HG03108 (cell line): ENCODE data around the gene YARS1.
"Not testable (repeated sequence)": the region's sequence is repeated elsewhere in the genome, so short reads cannot be mapped to it uniquely, and the experiment has no call there.

Source experiments
- ATAC-seq: cut with Tn5 transposase; IDR thresholded peaks from one replicate; pipeline ENCODE4 v1.9.1; 2021; ENCODE audit warnings: moderate library complexity; ENCODE audit not compliant: unreplicated experiment

YARS1 gene

DNA sequence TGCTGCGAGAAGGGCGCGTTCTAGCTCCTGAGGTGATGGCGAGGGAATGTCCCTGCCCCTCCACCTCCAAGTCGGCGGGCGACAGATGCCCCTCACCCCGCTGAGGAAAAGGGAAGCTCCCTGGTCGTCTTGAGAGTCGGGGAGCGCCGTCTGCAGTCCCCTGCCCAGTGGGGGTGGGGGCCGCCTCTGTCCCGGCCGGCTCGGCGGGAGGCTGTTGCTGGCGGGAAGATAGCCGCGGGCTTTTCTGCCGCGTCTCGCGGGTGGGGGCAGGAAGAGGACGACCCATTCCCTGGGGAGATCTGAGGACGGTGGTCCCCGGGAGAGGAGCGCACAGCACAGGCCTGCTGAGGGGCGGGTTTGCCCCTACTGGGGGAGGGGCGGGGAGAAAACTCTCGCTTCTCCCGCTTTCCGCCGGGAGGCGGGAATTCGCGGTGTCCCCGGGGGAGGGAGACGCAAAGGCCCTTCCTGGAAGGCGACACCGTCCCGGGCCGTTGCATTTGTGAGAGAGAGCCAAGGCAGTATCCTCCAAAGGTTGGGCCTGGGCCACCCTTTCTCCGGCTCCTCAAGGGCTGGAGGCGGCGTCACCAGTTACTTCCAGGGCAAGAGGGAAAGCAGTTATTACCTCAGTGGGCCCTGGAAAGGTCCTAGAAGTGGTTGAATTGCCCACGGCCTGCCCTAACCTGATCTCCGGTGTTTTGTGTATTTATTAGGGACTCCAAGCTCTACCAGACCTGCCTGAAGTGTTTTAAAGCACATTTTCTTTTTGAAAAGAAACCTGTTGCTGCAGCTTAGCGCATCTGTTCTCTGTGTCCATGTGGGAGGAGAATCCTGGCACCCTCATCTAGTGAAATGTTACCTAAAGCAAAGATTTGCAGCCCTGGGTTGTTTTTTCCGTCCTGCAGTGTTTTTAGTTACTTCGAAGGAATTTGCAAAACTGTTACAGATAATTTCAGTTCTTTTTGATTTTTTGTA lies 943 bp upstream of the YARS1 start:
- peak; percentile 5 for ATAC-seq

DNA sequence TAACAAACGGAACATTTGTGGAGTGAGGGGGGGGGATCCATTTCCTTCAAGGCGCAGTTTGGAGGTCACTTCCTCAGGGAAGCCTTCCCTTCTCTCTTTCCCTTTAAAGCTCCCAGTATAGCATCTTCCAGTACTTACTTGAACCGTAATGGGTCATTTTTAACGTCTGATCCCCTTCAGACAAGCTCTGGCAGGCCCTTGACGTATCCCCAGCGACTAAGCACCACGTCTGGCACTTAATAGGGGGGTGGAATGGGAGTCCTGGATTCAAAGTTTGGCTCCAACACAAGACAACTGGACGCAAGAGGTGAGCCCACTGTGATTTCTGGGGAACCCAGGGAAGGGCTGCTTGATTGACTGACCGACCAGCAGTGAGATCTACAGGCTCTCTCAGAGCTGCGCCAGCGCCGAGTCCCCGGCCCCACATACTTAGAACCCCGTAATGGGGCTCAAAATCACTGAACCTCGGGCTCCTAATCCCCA lies 441 bp downstream of the YARS1 start:
- ATAC-seq = no peak

- no peak for ATAC-seq
These were observed 3.0 kb downstream of the YARS1 start for GRCh38 chr1:32813941-32814739.

- ATAC-seq = no peak
These were observed 5.2 kb downstream of the YARS1 start for GRCh38 chr1:32811917-32812316.

DNA sequence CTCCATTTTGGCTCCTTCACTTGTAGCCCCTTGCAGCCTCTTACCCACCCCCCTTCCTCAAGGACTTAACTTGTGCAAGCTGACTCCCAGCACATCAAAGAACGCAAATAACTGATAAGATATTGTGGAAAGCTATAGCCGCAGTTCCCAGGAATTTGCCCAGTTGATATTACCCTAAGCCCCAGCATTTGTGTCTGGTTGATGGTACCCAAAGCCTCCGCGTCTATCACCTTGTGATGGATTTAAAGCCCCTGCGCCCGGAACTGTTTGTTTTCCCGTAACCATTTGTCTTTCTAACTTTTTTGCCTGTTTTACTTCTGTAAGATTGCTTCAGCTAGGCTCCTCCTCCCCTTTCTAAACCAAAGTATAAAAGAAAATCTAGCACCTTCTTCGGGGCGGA lies 5.9 kb downstream of the YARS1 start:
- no peak for ATAC-seq

DNA sequence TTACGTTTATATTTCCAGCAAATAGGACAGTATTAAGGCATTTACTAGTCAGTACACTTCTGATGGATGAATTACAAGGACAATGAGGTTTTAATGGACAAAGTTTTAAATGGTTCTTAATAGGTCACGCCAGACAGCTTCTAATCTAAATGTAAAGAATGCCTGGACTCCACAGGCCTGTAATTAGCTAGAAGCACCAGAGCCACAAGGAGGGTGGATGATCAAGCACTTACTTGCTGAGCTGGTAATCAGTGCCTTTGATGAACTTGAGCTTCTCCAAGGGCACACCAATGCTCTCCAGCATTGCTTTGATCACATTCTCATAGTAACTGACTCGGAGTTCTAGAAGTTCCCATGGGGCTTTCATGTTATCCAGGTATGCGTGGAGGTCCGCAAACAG lies 6.8 kb downstream of the YARS1 start:
- ATAC-seq = no peak

DNA sequence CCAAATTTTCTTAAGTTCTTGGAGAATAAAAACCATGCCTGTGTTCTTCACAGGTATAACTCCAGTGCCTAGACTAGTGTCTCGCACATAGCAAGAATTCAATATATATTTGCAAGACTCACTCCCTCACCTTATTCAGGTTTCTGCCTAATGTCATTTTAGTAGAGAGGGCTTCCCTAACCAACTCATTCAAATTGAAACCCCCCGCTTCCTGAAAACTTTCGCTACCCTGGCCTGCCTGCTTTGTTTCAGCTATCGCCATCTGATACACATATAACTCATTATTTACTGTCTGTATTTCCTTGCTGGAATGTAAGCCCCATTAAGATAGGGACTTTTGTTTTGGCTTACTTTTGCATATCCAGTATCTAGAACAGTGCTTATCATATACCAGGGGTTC lies 8.6 kb downstream of the YARS1 start:
- ATAC-seq = no peak

DNA sequence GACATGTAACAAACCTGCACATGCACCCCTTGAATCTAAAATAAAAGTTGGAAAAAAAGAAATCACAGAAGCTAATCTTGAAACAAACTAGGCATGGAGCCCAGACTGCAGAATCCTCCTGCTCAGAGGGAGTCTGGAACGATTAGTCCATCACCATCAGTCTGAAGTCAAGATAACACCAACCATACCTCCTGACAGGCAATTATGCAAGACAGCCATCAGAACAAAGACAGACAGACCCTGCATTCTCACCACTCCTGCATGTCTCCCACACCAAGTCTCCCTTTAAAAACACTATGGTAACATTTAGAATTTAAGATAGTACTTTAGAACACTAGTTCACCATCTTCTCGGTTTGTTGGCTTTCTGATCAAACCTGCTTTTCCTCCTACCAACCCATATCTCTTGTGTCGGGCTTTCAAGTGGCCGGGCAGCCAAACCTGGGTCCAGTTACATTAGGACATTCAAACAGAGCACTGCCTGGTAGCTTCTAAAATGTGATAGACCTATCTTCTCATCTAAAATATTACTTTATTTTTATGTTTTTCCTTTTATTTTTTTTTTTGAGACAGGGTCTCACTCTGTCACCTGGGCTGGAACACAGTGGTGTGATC lies 10.1 kb downstream of the YARS1 start:
- ATAC-seq = no peak

DNA sequence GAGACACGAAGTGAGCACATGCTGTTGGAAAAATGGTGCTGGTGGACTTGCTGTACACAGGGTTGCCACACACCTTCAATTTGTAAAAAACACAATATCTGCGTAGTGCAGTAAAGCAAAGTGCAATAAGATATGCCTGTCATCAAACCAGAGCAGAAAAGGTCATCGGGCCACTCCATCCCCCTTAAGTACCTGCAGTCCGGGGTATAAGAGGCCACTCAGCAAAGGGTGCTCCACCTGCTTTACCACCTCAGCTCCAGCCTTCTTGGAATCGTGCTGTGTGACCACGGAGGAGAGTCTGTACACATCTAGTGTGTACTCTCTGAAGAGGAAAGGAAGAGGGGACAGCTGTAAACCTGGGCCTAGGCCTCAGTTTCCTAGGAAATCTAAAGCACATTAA lies 10.9 kb downstream of the YARS1 start:
- ATAC-seq = no peak

GRCh38 chr1:32804460-32804859 lies 12.7 kb downstream of the YARS1 start:
- not testable (repeated sequence) for ATAC-seq

GRCh38 chr1:32801096-32801715 lies 16.0 kb downstream of the YARS1 start:
- no peak for ATAC-seq

DNA sequence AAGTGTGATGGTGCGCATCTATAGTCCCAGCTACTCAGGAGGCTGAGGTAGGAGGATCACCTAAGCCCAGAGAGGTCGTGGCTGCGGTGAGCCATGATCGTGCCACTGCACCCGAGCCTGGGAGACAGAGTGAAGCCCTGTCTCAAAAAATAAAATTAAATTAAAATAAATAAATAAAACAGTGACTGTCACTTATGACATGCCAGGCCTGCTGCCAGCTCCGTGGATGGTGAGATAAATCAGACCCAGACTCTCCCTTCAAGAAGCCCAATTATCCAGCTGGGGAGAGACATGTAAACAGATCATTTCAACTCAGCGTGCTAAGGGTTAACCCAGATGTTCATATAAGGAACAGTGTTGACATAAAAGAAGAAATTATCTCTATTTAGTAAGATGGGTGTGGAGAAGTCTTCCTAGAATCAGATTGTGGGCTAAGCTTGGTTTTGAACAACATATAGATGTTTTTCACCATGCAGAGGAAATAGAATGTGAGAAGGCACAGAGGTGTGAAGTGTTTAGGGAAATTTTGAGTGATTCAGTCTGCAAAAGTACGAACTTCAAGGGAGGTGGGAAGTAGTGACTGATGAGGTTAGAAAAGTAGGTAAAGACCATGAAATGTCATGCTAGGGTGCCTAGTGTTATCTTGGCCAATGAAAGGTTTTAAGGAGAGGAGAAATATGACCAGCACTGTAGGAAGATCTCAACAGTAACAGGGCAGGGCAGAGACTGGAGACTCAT lies 18.3 kb downstream of the YARS1 start:
- no peak for ATAC-seq

DNA sequence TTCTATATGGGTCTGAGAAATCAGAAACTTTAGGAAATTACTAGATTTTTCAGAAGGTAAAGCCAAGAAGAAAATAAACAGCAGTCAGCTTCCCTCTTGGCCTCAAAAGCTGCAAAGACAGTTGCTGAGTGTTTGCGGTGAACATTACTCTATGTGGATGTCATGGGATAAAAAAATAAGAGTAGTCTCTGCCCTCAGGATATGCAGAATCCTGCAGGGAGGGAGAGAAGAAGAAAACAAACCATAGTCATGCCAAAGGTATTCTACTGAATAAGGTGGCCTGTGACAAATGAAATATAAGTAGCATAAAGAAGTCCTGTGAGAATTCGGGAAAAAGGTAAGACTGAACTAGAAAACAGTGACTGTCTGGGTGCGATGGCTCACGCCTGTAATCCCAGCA lies 19.0 kb downstream of the YARS1 start:
- no peak for ATAC-seq

GRCh38 chr1:32797456-32797855 lies 19.7 kb downstream of the YARS1 start:
- no peak for ATAC-seq

DNA sequence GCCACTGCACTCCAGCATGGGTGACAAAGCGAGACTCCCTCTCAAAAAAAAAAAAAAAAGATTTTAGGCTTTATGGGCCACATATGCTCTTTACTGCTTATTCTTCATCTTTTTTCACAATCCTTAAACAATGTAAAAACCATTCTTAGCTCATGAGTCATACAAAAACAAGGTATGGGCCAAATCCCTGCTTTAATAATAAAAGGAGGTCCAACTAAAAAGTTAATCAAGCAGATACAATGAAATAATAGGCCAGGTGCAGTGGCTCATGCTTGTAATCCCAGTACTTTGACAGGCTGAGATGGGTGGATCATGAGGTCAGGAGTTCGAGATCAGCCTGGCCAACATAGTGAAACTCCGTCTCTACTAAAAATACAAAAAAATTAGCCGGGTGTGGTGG lies 21.4 kb downstream of the YARS1 start:
- not testable (repeated sequence) for ATAC-seq

DNA sequence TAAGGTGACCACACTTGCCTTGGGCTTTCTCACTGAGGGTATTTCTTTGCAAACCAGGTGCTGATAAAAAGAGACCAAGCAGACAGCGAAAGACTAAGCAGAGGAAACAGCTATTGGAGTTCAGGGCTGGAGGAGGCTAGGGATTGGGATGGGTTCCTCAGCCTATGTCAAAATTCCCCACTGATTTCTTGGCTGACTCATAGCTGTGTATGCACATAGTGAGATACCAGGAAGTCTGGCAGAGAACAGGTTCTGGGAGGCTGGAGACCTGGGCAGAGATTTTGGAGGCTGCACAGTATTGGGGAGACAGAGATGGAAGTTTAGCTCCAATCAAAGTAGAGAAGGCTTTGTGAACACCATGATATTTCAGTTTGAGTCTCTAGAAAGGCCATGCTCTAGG lies 25.3 kb downstream of the YARS1 start:
- no peak for ATAC-seq

DNA sequence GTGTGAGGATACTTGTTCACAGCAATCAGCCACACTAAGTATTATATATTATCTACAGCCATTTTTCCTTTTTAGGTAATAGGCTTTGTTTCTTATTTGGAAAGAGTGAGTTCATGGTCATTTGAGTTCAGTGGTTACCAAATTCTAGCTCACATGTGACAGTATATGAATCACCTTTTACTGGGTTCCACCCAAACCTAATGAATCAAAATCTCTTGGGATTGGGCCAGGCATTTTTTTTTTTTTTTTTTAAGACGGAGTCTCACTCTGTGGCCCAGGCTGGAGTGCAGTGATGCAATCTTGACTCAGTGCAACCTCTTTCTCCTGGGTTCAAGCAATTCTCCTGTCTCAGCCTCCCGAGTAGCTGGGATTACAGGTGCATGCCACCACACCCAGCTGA lies 27.8 kb downstream of the YARS1 start:
- not testable (repeated sequence) for ATAC-seq

DNA sequence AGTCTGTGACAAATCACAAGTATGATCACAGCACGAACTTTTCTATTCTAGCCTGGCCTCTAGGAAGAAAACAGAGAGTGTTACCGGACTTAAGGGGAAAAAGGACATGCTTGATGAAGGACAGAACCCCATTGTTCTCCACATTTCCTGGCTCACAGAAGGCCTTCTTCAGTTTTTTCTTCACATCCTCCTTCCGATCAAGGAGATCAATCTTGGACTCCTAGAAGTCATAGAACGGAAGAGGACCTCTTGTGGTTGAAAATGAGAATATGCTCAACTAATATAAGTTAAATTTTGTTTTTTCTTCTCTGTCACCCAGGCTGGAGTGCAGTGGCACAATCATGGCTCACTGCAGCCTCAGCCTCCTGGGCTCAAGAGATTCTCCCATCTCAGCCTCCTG lies 30.3 kb downstream of the YARS1 start:
- no peak for ATAC-seq

GRCh38 chr1:32784817-32785216 lies 32.3 kb downstream of the YARS1 start:
- no peak for ATAC-seq

DNA sequence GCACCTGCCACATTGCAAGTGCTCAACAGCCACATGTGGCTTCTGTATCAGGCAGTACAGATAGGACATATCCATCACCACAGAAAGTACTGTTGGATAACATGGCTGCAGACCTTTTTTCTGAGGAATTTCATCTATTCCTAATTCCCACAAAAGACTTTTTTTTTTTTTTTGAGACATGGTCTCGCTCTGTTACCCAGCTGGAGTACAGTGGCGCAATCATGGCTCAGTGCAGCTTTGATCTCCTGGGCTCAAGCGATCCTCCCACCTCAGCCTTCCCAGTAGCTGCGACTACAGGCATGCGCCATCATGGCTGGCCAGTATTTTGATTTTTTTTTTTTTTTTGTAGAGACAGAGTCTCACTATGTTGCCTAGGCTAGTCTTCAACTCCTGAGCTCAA lies 33.3 kb downstream of the YARS1 start:
- ATAC-seq = no peak
